Measurements from ENCODE around the gene PRR7.

The PRR7 gene

DNA sequence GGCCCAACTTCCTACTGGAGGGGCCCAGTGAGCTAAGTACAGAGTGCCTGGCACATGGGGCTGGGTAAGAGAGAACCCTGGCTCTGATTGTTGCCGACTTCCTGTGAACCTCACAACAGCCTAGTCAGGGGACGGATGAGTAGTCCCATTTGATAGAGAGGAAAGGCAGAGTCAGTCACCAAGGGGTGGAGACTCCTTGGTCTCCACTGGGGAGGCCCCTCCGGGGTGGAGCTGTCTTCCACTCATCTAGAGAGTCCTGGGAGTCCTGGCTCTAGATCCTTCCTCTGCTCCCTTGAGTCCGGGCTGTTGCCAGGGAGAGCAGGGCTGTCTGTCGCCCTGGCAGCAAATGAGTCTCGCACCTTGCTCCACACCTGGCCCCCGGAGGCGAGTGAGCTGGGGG is 12.2 kb upstream of the PRR7 start:
- H3K4me3 ChIP-seq (ENCODE audit: low read length): no peak overlapping the region
- TF ChIP-seq, protein P1, sequence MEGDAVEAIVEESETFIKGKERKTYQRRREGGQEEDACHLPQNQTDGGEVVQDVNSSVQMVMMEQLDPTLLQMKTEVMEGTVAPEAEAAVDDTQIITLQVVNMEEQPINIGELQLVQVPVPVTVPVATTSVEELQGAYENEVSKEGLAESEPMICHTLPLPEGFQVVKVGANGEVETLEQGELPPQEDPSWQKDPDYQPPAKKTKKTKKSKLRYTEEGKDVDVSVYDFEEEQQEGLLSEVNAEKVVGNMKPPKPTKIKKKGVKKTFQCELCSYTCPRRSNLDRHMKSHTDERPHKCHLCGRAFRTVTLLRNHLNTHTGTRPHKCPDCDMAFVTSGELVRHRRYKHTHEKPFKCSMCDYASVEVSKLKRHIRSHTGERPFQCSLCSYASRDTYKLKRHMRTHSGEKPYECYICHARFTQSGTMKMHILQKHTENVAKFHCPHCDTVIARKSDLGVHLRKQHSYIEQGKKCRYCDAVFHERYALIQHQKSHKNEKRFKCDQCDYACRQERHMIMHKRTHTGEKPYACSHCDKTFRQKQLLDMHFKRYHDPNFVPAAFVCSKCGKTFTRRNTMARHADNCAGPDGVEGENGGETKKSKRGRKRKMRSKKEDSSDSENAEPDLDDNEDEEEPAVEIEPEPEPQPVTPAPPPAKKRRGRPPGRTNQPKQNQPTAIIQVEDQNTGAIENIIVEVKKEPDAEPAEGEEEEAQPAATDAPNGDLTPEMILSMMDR (conservative IDR thresholded peaks at IDR 0.05; ENCODE audit: low read length): no peak
- DNase-seq (ENCODE audit: low read depth): no peak

- TF ChIP-seq, protein P1 (conservative IDR thresholded peaks at IDR 0.05; ENCODE audit: low read length): no peak
- no peak overlapping the region for H3K4me3 ChIP-seq (ENCODE audit: low read length)
- no peak for DNase-seq (ENCODE audit: low read depth)
These were observed 11.5 kb upstream of the PRR7 start for GRCh38 chr5:177434942-177435738.

DNA sequence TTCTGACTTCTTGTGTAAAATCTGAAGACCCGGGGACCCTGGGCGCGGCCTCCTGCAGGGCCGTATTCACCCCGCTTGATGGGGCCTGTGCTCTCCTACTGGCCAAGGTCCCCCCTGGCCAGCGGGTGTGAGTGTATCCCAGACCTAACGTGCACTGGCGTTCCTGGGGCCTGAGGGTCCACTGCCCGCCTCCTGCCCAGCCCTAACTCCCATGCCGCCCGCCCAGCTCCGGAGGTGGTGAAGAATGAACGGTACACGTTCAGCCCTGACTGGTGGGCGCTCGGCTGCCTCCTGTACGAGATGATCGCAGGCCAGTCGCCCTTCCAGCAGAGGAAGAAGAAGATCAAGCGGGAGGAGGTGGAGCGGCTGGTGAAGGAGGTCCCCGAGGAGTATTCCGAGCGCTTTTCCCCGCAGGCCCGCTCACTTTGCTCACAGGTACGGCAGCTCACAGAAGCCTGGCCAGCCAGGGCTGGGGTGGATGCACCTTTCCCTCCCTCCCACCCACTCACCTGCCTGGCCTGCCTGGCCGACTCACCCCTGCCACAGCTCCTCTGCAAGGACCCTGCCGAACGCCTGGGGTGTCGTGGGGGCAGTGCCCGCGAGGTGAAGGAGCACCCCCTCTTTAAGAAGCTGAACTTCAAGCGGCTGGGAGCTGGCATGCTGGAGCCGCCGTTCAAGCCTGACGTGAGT is 10.6 kb upstream of the PRR7 start:
- H3K4me3 ChIP-seq (ENCODE audit: low read length): no peak overlapping the region
- no peak for DNase-seq (ENCODE audit: low read depth)
- TF ChIP-seq, protein P1 (conservative IDR thresholded peaks at IDR 0.05; ENCODE audit: low read length): no peak

- TF ChIP-seq, protein P1 (conservative IDR thresholded peaks at IDR 0.05; ENCODE audit: low read length): no peak
- no peak overlapping the region for H3K4me3 ChIP-seq (ENCODE audit: low read length)
- DNase-seq (ENCODE audit: low read depth): no peak
These were observed 9.0 kb upstream of the PRR7 start for GRCh38 chr5:177437623-177438022.

GRCh38 chr5:177438468-177438867 is 8.1 kb upstream of the PRR7 start:
- no peak overlapping the region for H3K4me3 ChIP-seq (ENCODE audit: low read length)
- TF ChIP-seq, protein P1 (conservative IDR thresholded peaks at IDR 0.05; ENCODE audit: low read length): no peak
- no peak for DNase-seq (ENCODE audit: low read depth)

- no peak overlapping the region for H3K4me3 ChIP-seq (ENCODE audit: low read length)
- TF ChIP-seq, protein P1 (conservative IDR thresholded peaks at IDR 0.05; ENCODE audit: low read length): no peak
- DNase-seq (ENCODE audit: low read depth): no peak
These were observed 7.0 kb upstream of the PRR7 start for GRCh38 chr5:177439518-177440053.

Measured in AG10803 (cell line).